Mesenchymal stem cell (in vitro differentiated cells and primary cell): ENCODE measurements around the gene ARFIP1.
A peak's percentile ranks its signal among the peaks of the same experiment; 100 is the strongest.

ENCODE experiments used
- DNase-seq: peaks from one replicate; pipeline ENCODE4 v3.0.0-alpha.2; 2013
- H2AFZ ChIP-seq: one replicate; pipeline ENCODE4 v1.6.1; 2013; ENCODE audit warnings: low read depth, mild to moderate bottlenecking, control low read depth, inconsistent platforms, low read length, moderate library complexity
- H2AK5ac ChIP-seq: 2 replicates; pipeline ENCODE4 v1.6.1; 2013; ENCODE audit warnings: low read length, moderate library complexity, mild to moderate bottlenecking, inconsistent platforms; ENCODE audit not compliant: severe bottlenecking
- H2BK120ac ChIP-seq: one replicate; pipeline ENCODE4 v1.6.1; 2013; ENCODE audit warnings: low read depth, mild to moderate bottlenecking, inconsistent platforms, low read length, moderate library complexity
- H2BK12ac ChIP-seq, 2 experiments: one replicate each; pipeline ENCODE4 v1.6.1; 2013; ENCODE audit warnings: inconsistent platforms in 2 of 2, low read length in 2 of 2, mild to moderate bottlenecking in 2 of 2, moderate library complexity in 2 of 2, control low read depth in 1 of 2
- H2BK15ac ChIP-seq: one replicate; pipeline ENCODE4 v1.6.1; 2013; ENCODE audit warnings: mild to moderate bottlenecking, low read depth, inconsistent platforms; ENCODE audit not compliant: poor library complexity, severe bottlenecking
- H2BK5ac ChIP-seq: 2 replicates; pipeline ENCODE4 v1.6.1; 2013; ENCODE audit warnings: low read depth, mild to moderate bottlenecking, low read length, control low read depth, inconsistent platforms; ENCODE audit not compliant: poor library complexity, severe bottlenecking
- H3K14ac ChIP-seq, 2 experiments: one replicate each; pipeline ENCODE4 v1.6.1; 2013; ENCODE audit warnings: inconsistent platforms in 2 of 2, low read length in 2 of 2, control low read depth in 1 of 2, mild to moderate bottlenecking in 1 of 2, moderate library complexity in 1 of 2
- H3K18ac ChIP-seq, 2 experiments: one replicate each; pipeline ENCODE4 v1.6.1; 2013; ENCODE audit warnings: inconsistent platforms in 2 of 2, low read length in 2 of 2, control low read depth in 1 of 2, low read depth in 1 of 2, mild to moderate bottlenecking in 1 of 2
- H3K23ac ChIP-seq, 2 experiments: one replicate each; pipeline ENCODE4 v1.6.1; 2013; ENCODE audit warnings: inconsistent platforms in 2 of 2, low read length in 2 of 2, mild to moderate bottlenecking in 2 of 2, moderate library complexity in 2 of 2, control low read depth in 1 of 2
- H3K27ac ChIP-seq: 2 replicates; pipeline ENCODE4 v1.5.1; 2013; ENCODE audit warnings: mild to moderate bottlenecking, moderate library complexity, low read length, control low read depth, inconsistent platforms; ENCODE audit not compliant: poor library complexity, severe bottlenecking
- H3K27me3 ChIP-seq, 2 experiments: 2 replicates each; pipeline versions ENCODE4 v1.6.1 to v1.7.0; 2013; ENCODE audit warnings: low read length in 2 of 2, mild to moderate bottlenecking in 2 of 2, moderate library complexity in 2 of 2, control low read depth in 1 of 2, inconsistent platforms in 1 of 2; ENCODE audit not compliant: control insufficient read depth in 1 of 2, insufficient read depth in 1 of 2
- H3K36me3 ChIP-seq, 2 experiments: 2 replicates each; pipeline versions ENCODE4 v1.6.1 to v1.7.0; 2013; ENCODE audit warnings: low read length in 2 of 2, control low read depth in 1 of 2, inconsistent platforms in 1 of 2, low read depth in 1 of 2, mild to moderate bottlenecking in 1 of 2; ENCODE audit not compliant: insufficient read depth in 2 of 2, control insufficient read depth in 1 of 2
- H3K4ac ChIP-seq, 2 experiments: one replicate each; pipeline ENCODE4 v1.6.1; 2013; ENCODE audit warnings: inconsistent platforms in 2 of 2, low read length in 2 of 2, mild to moderate bottlenecking in 2 of 2, moderate library complexity in 2 of 2, control low read depth in 1 of 2, low read depth in 1 of 2
- H3K4me1 ChIP-seq: 2 replicates; pipeline ENCODE4 v1.6.1; 2013; ENCODE audit warnings: low read depth, low read length, control low read depth; ENCODE audit not compliant: control insufficient read depth, insufficient read depth
- H3K4me2 ChIP-seq: 2 replicates; pipeline ENCODE4 v1.6.1; 2013; ENCODE audit warnings: low read length, mild to moderate bottlenecking, inconsistent platforms; ENCODE audit not compliant: poor library complexity, severe bottlenecking
- H3K4me3 ChIP-seq, 2 experiments: 2 replicates each; pipeline versions ENCODE4 v1.5.1 to v1.7.0; 2013; ENCODE audit warnings: low read length in 2 of 2, mild to moderate bottlenecking in 2 of 2, control low read depth in 1 of 2, low read depth in 1 of 2; ENCODE audit not compliant: insufficient read depth in 1 of 2
- H3K79me1 ChIP-seq: replicated peaks from 2 replicates; pipeline ENCODE4 v1.6.1; 2013; ENCODE audit warnings: mild to moderate bottlenecking, control low read depth, low read length, inconsistent platforms; ENCODE audit not compliant: poor library complexity, severe bottlenecking
- H3K9ac ChIP-seq: 2 replicates; pipeline ENCODE4 v1.7.0; 2013; ENCODE audit warnings: mild to moderate bottlenecking, low read length, moderate library complexity
- H3K9me3 ChIP-seq: 2 replicates; pipeline ENCODE4 v1.7.0; 2013; ENCODE audit warnings: mild to moderate bottlenecking, low read length; ENCODE audit not compliant: control insufficient read depth
- H4K8ac ChIP-seq: one replicate; pipeline ENCODE4 v1.6.1; 2013; ENCODE audit warnings: inconsistent platforms, mild to moderate bottlenecking, low read length, moderate library complexity
- H4K91ac ChIP-seq: one replicate; pipeline ENCODE4 v1.6.1; 2013; ENCODE audit warnings: mild to moderate bottlenecking, low read length, inconsistent platforms
- WGBS: methylation state at CpG from one replicate; pipeline ENCODE4 v1.1.7; 2013; ENCODE audit warnings: mixed read lengths; 5-methylcytosine and 5-hydroxymethylcytosine counted together

ARFIP1 gene

DNA sequence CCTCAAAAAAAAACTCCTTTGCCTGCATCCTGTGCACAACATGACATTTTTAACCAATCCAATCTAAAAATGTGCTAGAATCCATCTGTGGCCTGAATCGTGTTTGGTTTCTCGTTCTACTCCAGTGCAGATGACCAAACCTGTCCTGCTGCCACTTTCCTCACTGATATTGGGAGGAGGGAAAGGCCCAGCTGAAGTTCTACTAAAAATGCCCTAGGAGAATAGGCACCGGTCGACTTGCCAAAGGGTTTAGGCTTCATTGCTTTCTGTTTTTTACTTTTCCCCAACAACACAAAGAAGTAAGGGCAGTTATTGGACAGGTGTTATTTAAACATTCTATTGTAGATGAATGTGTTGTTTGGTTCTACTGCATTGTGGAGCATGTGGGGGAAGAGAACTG, 148.5 kb downstream of the ARFIP1 start:
- no peak overlapping the region for H3K27ac ChIP-seq
- 96% methylated on average over 2 of the region's 4 CpGs for WGBS
- no peak overlapping the region for H2AK5ac ChIP-seq
- no peak overlapping the region for H3K18ac ChIP-seq
- H3K27me3 ChIP-seq: peaks cover 0 to 3% of the 10 kb centered on the region in 2 experiments
- no peak overlapping the region for H3K4me2 ChIP-seq
- H3K14ac ChIP-seq: no peak overlapping the region
- H3K36me3 ChIP-seq: no peaks in the 10 kb centered on the region
- no peak overlapping the region for H3K23ac ChIP-seq
- no peak overlapping the region for H3K4me3 ChIP-seq
- no peak overlapping the region for H2BK5ac ChIP-seq
- no peak overlapping the region for H2BK12ac ChIP-seq
- no peak overlapping the region for H2BK15ac ChIP-seq
- H4K8ac ChIP-seq: no peak overlapping the region
- no peak overlapping the region for H2AFZ ChIP-seq
- H2BK120ac ChIP-seq: no peak overlapping the region
- no peaks in the 10 kb centered on the region for H3K9me3 ChIP-seq
- H4K91ac ChIP-seq: no peak overlapping the region
- no peaks in the 10 kb centered on the region for H3K79me1 ChIP-seq
- peaks cover 2% of the 10 kb centered on the region for H3K4me1 ChIP-seq
- no peak overlapping the region for H3K9ac ChIP-seq
- no peak overlapping the region for H3K4ac ChIP-seq
- DNase-seq: no peak

DNA sequence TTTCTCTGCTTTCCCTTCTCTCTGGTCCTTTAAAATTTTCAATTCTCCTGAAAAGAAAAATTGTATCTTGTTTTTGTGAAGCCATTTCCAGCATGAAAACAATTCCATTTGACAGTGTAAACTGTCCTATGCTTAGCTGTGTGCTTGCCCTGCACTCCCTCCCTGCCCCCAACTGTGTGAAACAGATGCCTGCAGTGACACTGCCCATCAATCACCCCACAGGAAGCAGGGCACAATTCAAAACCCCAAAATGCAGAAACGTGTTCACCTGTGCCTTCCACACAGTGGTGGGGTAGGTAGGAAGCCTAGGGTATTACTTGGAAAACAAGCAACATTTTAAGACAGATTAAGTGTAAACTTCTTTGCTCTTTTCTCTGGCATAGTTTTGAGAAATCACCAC, 150.1 kb downstream of the ARFIP1 start:
- H4K8ac ChIP-seq: no peak overlapping the region
- H3K14ac ChIP-seq: no peak overlapping the region
- peaks cover 2% of the 10 kb centered on the region for H3K4me1 ChIP-seq
- H3K27me3 ChIP-seq: peaks cover 0 to 12% of the 10 kb centered on the region in 2 experiments
- H3K27ac ChIP-seq: no peak overlapping the region
- no peak overlapping the region for H2BK12ac ChIP-seq
- H2AK5ac ChIP-seq: no peak overlapping the region
- H3K18ac ChIP-seq: peak overlapping the region in 1 of 2 experiments; percentile 30
- H3K4ac ChIP-seq: no peak overlapping the region
- H2AFZ ChIP-seq: no peak overlapping the region
- no peak for DNase-seq
- H3K9ac ChIP-seq: no peak overlapping the region
- WGBS: no CpG with 5 or more reads among the region's 1 CpG
- no peak overlapping the region for H3K4me3 ChIP-seq
- no peak overlapping the region for H3K4me2 ChIP-seq
- no peak overlapping the region for H2BK120ac ChIP-seq
- H3K23ac ChIP-seq: no peak overlapping the region
- H3K79me1 ChIP-seq: no peaks in the 10 kb centered on the region
- H4K91ac ChIP-seq: no peak overlapping the region
- H3K9me3 ChIP-seq: no peaks in the 10 kb centered on the region
- no peak overlapping the region for H2BK5ac ChIP-seq
- H3K36me3 ChIP-seq: no peaks in the 10 kb centered on the region
- no peak overlapping the region for H2BK15ac ChIP-seq

DNA sequence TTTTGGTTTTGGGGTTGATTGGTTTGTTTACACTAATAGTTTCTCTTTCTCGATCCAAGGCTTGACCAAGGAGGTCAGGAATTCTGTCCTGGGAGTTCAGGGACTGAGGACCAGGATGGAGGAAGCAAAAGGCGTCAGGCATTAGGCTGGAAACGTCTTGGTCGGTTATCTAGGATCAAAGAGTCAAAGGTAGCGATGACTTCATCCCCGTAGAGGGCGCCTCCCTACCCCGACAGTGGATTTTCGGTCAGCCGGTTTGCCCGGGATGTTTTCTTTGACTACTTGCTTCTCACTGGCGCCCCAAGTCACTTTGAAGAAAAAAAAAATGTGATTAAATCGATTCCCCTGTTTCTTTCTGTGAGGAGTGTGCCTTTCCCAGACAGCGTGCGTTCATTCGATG, 155.4 kb downstream of the ARFIP1 start:
- Histone ChIP-seq H4K8ac (no peak overlapping the region), H3K27ac (no peak overlapping the region), H2BK120ac (no peak overlapping the region), H2BK5ac (no peak overlapping the region), H3K36me3 (no peaks in the 10 kb centered on the region), H3K4me1 (peaks cover 18% of the 10 kb centered on the region), H2BK15ac (no peak overlapping the region), H3K18ac (no peak overlapping the region), H2BK12ac (no peak overlapping the region), H3K4ac (no peak overlapping the region), H3K23ac (no peak overlapping the region), H3K4me2 (peak overlapping the region; percentile 83), H3K4me3 (no peak overlapping the region), H4K91ac (no peak overlapping the region), H2AK5ac (no peak overlapping the region), H3K14ac (no peak overlapping the region), H3K9me3 (no peaks in the 10 kb centered on the region), H2AFZ (no peak overlapping the region), H3K27me3 (peaks cover 0 to 61% of the 10 kb centered on the region in 2 experiments), H3K9ac (no peak overlapping the region), H3K79me1 (peaks cover 5% of the 10 kb centered on the region)
- 9% methylated on average over 16 of the region's 16 CpGs for WGBS
- DNase-seq: peak; percentile 6

DNA sequence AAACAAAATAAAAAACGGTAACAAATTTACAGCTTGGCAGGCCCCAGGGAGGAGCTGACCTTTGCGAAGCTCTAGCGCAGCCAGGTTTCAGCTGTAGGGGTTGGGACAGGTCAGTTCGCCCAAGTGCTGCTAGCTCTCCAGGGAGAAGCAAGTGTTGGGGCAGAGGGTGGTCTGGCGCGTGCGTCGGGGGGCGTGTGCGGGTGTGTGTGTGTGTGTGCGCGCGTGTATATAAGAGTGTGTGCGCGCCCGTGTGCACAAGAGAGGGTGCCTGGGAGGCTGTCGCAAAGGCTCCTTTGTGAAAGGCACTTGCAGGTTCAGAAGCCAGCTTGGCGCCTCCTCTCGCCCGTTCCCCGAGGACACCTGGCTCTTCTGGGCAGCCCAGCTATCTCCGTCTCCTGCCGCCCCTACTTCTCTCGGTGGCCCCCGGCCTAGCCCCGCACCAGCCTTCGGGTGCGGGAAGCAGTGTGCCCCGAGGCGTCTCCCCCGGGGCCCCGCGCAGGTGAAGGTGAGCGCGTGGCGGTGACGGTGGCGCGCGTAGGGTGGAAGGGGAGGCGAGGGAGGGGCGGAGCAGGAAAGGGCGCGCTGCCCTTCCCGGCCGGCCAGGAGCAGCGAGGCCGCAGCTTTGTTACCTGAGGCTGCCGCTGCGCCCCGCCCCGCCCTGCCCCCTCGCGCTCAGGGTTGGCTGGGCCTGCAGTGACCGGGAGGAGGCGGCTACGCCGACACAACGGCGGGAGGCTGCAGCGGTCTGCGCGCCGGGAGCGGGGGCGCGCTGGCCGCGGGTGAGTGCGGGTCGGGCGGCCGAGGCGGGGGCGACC, 156.1 kb downstream of the ARFIP1 start, which contains the start of gene FHDC1:
Gene FHDC1 (plus strand): TSS at position 693 of the 815 bp plus-strand sequence. CDS start 6,735 bp downstream, outside the sequence.
- H2BK5ac ChIP-seq: no peak within 1 kb of the TSS
- no peak within 1 kb of the TSS for H3K27ac ChIP-seq
- no peaks in the 10 kb centered on the region for H3K36me3 ChIP-seq
- H4K8ac ChIP-seq: no peak within 1 kb of the TSS
- peak within 1 kb of the TSS in 1 of 2 experiments; percentile 67 for H3K23ac ChIP-seq
- H2AFZ ChIP-seq: peak within 1 kb of the TSS; percentile 51
- peaks cover 5% of the 10 kb centered on the region for H3K79me1 ChIP-seq
- H3K9ac ChIP-seq: peak within 1 kb of the TSS; percentile 36
- no peaks in the 10 kb centered on the region for H3K9me3 ChIP-seq
- H3K27me3 ChIP-seq: peaks cover 0 to 65% of the 10 kb centered on the region in 2 experiments
- no peak within 1 kb of the TSS for H2BK12ac ChIP-seq
- peak within 1 kb of the TSS; percentile 74 to 76 for H3K4me3 ChIP-seq
- DNase-seq: peak; percentile 6
- H3K18ac ChIP-seq: no peak within 1 kb of the TSS
- no peak within 1 kb of the TSS for H2AK5ac ChIP-seq
- peak within 1 kb of the TSS; percentile 83 for H3K4me2 ChIP-seq
- H2BK120ac ChIP-seq: no peak within 1 kb of the TSS
- no peak within 1 kb of the TSS for H3K14ac ChIP-seq
- no peak within 1 kb of the TSS for H4K91ac ChIP-seq
- peaks cover 18% of the 10 kb centered on the region for H3K4me1 ChIP-seq
- no peak within 1 kb of the TSS for H3K4ac ChIP-seq
- no peak within 1 kb of the TSS for H2BK15ac ChIP-seq
- 1% methylated on average over 57 of the region's 75 CpGs for WGBS
